OCI-M2 (cell line): ENCODE measurements around the gene CACNA1G.

Experiments
- DNase-seq: peaks from one replicate; lab custom pipeline; 2025; ENCODE audit not compliant: unreplicated experiment; lab: John Stamatoyannopoulos, UW

CACNA1G gene

DNA sequence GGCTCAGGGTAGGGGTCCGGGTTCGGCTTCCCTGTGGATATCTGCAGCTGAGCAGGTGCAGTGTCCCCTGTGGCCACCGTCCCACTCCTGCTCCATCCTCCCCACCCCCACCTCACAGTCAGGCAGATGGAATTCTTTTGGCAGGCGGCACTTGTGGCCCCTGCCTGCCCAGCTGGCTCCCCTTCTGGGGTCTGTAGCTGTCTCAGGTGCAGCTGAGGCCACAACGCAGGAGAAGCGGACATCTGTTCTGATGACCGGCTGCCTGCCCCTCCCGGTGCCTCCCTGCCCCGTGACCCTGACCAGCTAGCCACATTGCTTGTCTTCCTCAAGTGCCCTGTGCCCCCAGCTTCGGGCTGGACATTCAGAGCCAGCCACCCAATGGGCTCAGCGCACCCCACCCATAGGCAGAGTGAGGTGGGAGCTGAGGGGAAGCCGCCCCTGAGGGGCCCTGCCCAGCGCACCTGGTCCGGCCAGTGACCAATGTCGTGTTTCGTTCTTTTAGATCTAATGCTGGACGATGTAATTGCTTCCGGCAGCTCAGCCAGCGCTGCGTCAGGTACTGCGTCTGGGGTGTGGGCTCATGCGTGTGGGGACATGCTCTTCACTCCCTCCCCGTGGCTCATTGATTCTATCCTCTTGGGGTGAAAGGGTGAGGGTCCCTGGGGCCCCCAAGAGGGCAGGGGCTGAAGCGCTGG is 49.0 kb downstream of the CACNA1G start:
- no peak for DNase-seq

DNA sequence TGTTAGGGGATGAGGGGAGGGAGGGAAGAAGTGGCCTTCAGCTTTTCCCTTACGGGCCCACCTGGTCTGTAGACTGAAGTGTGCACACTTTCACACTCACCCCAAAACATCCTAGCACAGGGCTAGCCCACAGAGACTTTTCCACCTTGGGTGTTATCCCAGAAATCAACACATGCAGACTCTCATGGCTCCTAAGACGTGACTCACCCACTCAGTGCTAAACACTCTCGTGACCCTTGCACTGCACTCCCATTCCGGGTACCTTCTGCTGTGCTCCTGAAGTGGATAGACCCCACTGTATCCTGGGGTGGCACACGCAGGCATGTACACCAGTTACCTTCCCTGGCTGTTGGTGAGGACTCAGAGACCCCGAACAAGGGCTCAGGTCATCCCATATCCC is 51.1 kb downstream of the CACNA1G start:
- no peak for DNase-seq

DNA sequence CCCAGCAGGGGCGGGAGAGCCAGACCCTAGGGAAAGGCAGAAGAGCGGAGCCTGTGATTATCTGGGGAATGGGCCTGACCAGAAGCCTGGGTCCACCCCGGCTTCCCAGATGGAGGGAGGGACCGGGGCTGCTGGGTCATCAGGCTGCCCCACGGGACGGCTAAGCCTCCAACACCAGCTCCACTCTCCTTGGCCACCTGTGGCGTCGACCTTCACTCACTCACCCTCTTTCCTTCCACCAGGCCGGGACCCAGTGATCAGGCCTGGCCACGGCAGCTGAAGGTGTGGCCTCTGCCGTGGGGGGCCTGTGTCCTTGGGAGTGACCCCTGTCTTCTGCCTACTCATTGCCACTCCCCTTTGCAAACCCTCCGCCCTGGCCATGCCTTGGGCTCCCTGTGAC is 51.8 kb downstream of the CACNA1G start:
- no peak for DNase-seq

DNA sequence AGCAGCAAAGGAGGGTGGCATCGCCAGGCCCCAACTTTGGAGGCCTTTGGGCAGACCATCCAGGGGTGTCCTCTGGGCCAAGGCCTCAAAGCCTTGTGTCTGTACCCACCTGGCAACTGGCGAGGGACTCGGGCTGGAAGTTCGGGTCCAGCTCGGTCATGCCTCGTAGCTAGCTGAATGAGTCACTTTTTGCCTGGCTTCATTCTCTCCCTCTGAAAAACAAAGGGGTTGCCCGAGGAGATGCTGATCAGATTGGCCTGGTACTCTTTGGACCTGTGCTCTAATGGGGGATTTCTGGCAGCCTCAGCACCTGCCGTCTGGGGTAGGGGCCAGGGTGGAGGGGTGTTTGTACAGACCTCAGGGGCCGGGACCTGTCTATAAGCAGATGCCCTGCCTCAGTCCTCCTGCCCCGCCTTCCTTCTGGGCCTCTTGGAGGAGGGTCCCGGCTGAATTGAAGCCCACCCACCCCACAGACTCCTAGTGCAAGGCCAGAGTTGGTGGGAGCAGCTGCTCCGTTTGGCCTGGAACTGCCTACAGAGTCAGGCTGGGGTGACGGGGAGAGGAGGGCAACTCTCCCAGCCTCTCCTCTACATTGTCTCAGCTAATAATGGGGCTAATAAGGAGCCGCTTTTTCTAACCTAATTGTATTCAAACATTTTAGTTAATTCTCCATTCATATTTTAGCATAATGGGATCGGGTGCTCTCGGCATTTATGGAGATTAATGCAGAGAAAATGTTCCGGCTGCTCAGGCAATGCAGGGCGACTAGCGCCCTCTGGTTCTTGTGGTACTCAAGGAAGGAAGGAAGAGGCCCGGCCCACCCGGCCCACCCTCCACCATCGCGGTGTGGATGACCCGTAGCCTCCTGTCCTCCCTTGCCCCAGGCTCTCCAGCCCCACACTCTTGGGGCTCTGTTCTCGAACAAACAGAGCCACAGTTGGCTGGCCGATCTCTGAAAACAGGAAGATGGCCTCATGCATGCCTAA is 52.8 kb downstream of the CACNA1G start:
- no peak for DNase-seq

DNA sequence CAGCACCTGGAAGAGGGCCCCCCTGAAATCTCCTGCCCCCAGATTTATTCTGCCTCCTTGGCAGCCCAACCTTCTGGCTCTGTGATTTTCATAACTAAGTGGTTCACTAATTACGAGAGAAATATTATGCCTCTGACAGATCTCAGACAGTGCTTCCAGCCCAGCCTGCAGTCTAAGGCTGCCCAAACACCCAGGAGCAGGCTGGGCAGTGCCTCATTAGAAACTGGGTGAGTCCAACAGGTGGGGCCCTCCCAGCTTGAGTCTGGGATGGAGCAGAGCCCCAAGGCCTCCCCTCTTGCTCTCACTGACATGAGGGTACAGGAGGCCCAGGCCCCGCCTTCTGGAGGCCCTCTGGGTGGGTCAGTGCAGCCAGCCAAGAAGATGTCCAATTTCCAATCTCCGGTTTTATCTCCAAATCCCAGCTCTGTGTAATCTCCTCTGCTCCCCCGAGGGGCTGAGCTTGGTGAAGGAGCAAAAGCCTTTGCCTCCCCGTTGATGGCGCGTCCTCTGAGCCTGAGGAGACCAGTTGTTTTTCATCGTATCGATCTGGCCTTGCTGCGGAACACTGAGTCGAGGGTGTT is 54.0 kb downstream of the CACNA1G start:
- DNase-seq, result no peak

DNA sequence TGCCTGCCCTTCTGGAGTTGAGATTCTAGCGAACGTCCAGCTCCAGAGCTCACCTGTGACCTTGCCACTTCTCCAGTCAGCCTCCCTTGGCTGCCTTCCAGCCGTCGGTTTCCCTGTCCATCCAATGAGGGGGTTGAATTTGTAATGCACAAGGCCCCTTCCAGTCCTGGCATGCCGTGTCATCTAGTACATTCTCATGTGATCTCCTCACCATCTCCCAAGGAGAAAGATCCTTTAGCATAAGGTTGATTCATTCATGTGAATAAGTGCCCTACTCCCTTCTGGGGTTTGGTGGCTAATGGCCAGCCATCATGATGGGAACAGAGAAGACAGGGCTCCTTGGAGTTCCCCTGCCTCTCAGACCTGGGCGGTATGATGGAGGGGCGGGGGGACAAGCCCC is 55.3 kb downstream of the CACNA1G start:
- DNase-seq, result no peak

DNA sequence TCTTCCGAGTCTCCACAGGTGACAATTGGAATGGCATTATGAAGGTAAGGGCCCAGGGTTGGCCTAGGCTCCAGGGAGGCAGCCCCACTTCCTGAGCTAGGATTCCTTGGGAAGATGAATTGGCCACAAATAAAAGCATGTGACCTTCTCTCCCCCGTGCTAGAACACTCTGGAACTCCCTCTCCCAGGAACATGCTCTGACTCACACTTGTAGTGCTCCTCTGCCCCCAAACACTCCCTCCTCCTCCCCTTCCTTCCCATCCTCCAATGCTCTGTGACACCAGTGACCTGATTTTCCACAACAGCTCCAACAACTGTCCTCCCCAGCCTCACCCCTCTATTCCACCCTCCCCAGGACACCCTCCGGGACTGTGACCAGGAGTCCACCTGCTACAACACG is 57.8 kb downstream of the CACNA1G start:
- no peak for DNase-seq

DNA sequence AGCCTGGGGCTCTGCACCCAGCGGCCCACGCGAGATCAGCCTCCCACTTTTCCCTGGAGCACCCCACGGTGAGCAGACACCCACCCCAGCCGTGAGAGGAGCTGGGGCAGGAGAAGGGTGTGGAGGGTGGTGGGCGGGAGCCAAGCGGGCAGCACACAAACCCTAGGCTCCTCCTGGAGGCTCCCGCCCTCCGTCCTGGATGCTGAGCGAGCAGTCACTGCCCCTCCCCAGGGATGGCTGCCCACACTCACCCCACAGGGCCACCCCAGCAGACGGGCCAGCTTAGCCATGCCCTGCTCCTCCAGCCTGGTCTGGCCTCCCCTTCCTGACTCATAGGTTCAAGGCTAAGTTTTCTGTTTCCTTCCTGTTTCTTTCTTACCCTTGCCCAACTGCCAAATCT is 58.4 kb downstream of the CACNA1G start:
- DNase-seq, result no peak

DNA sequence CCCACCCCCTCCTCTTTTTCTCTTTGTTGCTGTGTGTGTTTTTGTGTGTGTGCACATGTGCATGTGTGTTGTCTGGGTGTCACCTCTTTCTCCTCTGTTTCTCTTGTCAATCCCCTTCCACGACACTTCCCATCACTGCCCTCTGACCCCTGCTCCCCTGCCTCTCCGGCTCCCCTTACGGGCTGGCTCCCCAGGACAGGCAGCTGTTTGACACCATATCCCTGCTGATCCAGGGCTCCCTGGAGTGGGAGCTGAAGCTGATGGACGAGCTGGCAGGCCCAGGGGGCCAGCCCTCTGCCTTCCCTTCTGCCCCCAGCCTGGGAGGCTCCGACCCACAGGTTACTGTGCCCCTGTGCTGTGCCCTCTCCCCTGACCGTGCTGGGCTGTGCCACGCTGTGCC is 59.0 kb downstream of the CACNA1G start:
- no peak for DNase-seq

DNA sequence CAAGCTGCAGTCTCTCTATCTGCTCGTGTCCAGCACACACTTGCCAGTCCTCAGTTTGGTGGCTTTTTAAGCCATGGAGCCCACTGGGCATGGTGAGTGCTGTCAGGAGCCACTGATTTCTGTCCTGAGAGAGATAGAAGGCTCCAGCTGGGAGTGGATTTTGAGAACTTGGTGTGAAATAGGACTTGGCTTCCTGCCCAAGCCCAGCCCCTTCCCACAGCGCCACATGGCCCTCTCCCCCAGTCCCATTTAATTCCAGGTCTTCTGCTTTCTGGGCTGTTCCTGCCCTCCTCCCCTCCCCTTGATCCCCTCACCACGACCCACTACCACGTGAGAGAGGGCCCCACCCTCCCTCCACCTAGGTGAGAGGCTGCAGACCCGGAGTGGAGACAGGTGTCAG is 59.7 kb downstream of the CACNA1G start:
- no peak for DNase-seq

DNA sequence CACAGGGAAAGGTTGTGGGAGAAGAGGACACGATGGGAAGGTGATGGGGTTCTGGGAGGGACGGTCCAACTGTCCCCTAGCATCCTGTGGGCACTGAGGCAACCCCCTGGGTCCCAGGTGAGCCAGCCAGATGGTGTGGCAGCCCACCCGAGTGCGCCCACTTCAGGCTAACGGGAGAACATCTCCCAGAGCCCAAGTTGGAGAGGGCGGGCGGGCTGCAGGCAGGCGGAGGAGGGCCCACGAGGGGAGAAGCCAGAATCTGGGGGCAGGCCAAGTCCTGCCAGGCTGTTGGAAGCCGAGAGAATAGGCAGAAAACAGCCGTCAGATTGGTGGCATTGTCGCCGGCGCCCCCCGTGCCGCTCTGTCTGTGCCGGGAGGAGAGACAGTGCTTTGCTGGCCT is 60.3 kb downstream of the CACNA1G start:
- no peak for DNase-seq

DNA sequence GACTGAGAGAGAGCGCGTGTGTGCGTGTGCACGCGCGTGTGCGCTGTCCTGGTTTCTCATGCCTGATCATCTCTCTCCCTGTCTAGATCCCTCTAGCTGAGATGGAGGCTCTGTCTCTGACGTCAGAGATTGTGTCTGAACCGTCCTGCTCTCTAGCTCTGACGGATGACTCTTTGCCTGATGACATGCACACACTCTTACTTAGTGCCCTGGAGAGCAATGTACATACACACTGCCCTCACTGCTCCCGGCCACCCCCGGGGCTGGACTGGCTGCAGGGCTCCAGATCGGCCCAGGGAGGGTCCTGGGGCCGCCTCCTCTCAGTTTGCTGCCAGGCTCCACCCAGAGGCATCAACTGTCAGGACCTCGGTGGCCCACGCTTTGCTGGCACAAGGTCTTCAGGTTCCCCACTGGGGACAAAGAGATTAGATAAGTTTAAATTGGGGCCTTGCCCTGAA is 61.1 kb downstream of the CACNA1G start:
- no peak for DNase-seq

DNA sequence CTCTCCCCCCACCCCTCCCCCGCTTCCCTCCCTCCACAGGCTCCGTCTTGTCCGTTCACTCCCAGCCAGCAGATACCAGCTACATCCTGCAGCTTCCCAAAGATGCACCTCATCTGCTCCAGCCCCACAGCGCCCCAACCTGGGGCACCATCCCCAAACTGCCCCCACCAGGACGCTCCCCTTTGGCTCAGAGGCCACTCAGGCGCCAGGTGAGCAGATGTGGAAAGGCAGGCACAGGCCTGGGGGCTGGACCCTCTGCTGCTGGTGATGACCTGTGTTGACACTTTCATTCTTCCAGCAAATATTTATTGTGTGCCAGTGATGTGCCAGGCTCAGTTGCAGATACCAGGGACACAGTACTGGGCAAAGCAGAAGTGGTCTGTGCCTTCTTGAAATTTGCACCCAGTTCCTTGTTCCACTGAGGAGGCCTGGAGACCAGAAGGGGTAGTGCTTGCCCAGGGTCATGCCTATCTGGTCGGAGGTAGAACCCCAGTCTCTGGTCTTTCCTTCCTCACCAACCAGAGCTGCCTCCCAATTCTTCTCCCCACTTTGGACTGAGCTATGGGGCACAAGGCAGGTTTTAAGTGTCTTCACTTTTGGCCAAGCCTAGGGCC is 63.9 kb downstream of the CACNA1G start:
- no peak for DNase-seq

DNA sequence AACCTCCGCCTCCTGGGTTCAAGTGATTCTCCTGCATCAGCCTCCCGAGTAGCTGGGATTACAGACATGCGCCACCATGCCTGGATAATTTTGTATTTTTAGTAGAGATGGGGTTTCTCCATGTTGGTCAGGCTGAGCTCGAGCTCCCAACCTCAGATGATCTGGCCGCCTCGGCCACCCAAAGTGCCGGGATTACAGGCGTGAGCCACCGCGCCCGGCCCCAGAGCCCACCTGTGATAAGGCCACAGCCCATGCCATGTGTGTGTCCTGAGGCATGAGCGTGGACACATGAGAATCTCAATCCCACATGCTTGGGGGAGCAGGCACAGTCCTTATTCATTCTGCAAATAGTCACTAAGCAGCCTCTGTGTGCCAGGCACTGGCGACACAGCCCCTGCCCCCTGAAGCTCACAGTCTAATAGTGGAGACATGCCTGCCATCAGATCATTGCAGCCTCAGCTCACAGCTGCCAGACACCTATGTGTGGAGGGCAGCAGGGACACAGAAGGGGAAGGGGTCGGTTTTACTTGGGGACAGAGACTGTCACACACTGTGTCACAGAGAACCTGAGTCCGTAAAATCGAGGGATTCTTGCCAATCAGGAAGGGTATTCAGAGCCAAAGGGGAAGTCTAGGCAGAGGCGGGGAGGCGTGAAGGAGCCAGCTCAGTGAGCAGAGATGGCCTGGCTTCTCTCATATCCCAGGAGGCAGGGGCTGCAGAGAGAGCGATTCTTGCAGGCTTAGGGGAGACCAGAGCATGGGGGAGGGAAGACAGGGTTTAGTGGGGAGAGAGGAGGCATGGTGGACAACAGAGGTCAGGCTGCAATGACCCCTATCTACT is 64.7 kb downstream of the CACNA1G start:
- DNase-seq, result no peak

DNA sequence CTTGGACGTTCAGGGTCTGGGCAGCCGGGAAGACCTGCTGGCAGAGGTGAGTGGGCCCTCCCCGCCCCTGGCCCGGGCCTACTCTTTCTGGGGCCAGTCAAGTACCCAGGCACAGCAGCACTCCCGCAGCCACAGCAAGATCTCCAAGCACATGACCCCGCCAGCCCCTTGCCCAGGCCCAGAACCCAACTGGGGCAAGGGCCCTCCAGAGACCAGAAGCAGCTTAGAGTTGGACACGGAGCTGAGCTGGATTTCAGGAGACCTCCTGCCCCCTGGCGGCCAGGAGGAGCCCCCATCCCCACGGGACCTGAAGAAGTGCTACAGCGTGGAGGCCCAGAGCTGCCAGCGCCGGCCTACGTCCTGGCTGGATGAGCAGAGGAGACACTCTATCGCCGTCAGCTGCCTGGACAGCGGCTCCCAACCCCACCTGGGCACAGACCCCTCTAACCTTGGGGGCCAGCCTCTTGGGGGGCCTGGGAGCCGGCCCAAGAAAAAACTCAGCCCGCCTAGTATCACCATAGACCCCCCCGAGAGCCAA is 65.6 kb downstream of the CACNA1G start:
- no peak for DNase-seq

DNA sequence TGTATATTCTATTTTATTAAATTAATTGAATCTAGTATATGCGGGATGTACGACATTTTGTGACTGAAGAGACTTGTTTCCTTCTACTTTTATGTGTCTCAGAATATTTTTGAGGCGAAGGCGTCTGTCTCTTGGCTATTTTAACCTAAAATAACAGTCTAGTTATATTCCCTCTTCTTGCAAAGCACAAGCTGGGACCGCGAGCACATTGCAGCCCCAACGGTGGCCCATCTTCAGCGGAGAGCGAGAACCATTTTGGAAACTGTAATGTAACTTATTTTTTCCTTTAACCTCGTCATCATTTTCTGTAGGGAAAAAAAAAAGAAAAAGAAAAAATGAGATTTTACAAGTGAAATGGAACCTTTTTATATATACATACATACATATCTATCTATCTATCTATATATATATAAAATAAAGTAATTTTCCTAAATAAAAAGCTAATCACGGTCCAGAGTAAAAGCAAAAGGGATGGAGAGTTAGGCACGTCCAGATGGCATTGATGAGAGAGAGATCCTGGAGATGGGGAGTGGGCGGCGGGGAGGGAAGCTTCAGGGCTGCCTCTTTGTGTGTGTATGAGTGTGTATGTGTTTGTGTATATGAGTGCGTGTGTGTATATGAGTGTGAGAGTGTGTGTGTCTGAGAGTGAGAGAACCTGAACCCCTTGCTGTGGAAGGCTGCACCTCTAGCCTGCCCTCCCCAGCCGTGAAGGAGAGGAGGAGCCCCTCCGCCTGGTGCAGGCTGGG is 66.7 kb downstream of the CACNA1G start:
- DNase-seq, result no peak

DNA sequence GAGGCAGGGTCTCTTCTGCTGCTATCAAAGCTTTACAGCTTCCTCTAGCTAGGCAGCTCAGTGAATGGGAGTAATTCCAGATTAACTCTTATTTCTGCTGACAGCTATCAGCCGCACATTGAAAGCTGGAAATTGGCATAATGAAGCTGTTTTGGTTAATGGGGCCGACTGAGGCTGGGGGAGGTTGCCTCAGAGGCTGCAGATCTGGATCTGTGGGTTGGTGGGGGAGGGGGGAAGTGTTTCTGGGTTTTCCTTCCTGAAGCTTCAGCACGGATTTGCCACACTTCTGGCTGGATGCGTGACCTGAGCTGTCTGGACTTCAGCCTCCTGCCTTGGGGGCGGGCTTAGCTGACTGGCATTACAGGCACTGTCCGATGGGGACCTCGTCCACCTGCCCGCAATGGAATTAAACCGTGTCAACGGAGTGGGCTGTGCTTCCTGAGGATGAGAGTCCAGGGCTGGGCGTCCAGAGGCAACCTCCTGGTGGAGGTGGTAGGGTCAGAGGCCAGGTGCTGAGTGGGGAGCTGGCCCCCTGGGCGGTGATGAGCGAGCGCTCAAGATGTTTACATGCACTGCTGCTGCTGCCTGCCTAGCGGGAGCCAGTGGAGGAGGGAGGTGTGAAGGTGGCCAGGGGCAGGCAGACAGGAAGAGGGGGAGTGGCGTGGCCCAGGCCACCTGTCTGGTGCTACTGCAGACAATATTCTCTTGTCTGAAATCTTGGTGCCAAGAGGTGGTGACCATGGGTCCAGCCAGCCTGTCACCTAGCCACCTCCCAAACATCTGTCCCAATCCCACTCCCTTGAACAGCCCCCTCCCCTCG is 67.5 kb downstream of the CACNA1G start:
- DNase-seq, result no peak

DNA sequence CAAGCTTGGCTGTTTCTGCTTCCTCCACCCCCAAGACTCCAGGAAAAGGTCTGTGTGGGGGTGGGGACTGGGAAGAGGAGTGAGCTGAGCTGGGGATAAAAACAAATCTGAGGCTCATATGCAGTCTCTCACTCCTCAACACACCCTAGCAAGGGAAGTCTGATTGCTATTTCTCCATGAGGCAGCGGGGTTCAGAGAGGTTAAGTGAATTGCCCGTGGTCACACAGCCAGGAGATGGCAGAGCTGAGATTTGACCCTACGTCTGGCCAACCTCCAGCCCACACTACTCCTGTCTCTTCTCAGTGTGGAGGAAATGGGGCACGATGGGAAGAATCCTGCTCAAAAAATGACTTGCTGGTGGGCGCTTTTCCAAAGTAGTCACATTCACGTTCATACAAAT is 69.4 kb downstream of the CACNA1G start:
- no peak for DNase-seq
